HPDE6-E6E7 (cell line): ENCODE measurements around the gene LRRC10.

Source experiments
- DNase-seq: peaks from one replicate; pipeline ENCODE4 v3.0.0; 2011; ENCODE audit warnings: missing footprints; ENCODE audit errors: extremely low spot score

LRRC10 gene

DNA sequence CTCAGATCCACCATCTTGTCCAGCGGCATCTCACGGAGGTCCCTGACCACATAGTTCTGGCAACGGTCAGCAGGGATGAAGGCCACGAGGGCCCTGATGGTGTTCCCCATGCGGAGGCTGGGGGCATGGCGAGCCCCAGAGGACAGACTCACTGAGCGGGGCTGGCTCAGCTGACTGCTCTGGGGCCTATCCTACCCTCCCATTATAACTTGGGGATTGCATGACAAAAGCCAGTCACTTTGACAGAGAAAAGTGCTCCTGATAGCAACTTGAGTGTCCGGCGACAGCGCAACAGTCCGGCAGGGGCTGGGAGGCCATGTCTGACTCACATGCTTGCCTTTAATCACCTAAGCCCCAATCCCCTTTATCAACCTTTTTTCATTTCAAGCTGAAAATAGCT lies at the start of gene LRRC10:
TSS of gene LRRC10 (minus strand) at position 179 of the 400 bp plus-strand sequence. CDS start at position 110, 69 bp downstream.
- DNase-seq = no peak

GRCh38 chr12:69660164-69660863 lies 49.6 kb upstream of the LRRC10 start:
- DNase-seq = no peak

DNA sequence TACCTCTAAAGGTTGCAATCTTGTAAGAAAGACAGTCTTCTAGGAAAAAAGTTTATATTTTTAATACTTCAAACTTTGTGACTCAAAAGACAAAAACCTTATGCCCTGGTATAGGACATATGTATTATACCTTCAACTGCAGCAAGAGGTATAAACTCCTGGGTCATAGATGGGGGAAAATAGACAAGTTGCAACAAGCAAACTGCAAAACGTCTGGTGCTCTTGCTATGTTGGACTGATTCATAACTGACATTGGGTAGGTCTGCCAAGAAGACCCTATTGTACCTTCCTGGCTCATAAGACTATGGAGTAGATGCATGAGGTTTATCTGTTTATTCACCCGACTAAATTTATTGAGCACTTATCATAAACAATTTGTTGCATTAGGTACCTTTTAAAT lies 47.5 kb upstream of the LRRC10 start:
- peak; percentile 22 for DNase-seq

DNA sequence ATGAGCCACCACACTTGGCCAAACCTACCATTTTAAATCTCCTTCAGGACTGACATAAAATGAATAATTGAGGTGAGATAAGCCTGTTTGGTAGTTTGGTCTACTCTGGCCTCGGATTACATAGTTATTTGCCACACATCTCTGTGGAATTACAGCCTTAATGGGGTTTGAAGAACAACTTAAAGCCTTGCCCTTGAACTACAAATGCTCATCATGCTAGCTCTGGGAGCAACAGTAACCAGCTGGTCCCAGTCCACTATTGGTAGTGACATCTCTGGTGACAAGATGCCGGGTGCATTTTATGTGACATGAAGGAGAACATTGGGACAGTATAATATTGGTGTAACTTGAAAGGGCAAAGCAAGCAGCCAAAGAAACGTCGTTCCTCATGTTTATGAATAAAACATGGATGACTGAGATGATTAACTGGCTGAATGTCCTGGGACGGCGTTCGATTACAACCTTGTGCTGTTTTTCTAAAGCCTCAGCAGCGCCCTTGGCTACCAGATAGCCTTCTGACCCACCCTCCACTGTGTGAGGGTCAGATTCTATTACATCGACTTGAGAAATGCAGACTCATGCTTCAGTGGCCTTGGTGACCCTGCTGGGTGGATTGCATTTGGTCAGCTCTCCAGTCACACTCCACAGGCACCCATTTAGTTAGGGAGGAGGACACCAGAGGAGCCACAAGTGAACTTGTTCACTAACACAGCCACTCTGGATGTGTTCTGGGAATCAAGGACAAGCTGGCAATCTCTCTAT lies 46.9 kb upstream of the LRRC10 start:
- no peak for DNase-seq

- peak; percentile 48 for DNase-seq
Measured at GRCh38 chr12:69655616-69656340, 45.1 kb upstream of the LRRC10 start.

DNA sequence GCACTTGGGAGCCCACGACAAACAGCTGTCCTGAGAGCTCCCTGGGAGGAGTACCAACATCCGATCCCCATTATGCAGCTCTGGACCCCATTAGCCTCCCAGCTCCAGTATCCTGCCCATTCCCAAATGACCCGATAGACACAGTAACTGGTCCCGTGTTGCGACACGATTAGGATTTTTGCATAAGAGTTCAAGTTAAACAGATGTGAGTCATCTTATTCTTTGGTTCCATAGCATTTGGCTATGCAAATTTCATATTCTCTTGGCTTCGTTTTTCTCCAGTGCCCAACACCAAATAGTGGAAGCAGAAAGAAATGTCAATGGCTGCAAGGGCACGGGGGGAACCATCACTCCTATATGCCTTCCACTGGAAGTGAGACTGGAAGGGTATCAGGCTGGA lies 43.0 kb upstream of the LRRC10 start:
- DNase-seq = no peak

DNA sequence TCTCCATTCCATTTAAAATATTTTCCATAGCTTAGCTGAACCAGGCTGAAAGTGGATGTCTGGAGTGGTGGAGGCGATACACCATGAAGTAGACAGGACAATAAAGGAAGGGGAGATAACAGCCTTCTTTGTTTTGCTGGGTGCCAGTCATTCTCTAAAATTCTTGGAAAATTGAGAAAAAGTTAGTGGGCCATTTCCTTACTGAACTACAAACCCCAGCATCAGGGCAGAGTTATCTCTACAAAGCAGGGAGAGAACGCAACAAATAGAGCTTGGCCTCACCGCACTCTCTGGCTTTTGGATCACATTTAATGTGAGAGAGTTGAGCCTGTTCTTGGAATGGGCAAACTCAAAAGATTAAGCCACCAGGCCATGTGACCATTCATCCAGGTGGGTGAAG lies 41.2 kb upstream of the LRRC10 start:
- no peak for DNase-seq

DNA sequence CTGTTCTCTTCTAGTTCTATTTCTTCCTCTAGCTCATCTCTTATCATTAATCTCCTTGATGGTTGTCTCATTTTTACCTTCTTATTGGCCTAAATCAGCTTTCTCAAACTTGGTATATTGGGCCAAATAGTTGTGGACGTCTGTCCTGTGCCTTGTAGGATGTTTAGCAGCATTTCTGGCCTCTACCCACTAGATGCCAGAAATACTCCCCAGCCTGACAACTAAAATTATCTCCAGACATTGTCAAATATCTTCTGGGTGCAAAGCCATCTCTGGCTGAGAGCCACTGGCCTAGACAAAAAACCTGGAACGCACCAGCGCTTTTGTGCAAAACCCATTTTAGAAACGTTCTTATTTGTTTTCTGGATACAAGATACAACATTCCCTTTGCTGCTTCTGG lies 38.8 kb upstream of the LRRC10 start:
- no peak for DNase-seq

DNA sequence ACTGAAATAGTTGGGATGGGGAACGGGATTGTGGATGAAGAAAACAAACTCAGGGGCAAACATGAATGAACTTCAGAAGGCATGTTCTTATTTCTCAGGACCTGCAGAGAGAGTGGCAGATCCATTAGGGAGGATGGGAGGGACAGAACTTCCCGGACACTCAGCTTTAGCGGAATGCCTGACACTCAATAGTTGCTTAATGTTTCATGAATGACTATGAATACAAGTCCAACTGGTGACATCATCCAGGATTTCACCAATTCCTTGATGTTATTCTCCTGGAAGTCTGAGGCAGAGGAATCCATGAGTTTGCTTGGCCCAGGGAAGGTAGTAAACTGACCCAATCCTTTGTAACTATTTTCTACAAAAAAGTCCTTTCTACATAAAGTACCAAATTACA lies 37.8 kb upstream of the LRRC10 start:
- peak; percentile 23 for DNase-seq

DNA sequence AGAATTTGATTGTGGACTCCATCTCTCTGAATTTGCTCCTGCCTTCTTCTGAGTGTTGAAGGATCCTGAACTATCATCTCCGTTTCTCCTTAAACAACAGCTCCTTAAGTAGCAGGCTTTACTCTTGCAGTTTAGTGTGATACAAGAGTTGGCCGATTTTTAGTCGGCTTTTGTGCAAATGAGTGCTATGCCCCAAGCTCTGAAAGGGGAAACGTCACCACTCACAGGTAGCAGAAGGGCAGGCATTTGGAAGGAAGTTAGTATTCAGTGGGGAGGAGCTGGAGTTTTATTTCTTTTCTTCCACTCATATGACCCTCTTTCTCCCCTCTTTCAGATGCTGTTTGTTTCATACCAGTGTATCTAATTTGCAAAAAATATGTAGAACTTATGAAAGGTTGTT lies 36.5 kb upstream of the LRRC10 start:
- DNase-seq = no peak

- DNase-seq = no peak
Measured at GRCh38 chr12:69645031-69645430, 34.3 kb upstream of the LRRC10 start.

DNA sequence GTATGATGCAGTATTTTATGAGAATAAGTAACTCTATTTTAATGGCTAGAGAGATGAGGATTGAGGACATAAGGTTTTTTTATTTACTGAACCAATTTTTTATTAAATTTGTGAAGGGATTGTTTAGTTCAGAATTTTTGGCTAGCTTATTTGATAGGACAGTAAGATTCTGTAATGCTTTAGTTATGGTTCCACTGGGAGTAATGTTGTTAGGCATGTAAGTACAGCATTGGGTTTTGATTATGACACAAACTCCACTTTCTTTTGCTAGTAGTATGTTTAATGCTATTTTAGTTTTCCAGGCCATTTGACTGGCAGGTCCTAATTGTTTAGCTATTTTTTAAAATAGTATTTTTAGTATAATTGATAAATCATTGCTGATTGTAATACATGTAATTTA lies 33.8 kb upstream of the LRRC10 start:
- no peak for DNase-seq

- no peak for DNase-seq
Measured at GRCh38 chr12:69642531-69642930, 31.8 kb upstream of the LRRC10 start.

GRCh38 chr12:69641546-69641945 lies 30.8 kb upstream of the LRRC10 start:
- no peak for DNase-seq

GRCh38 chr12:69639400-69640016 lies 28.8 kb upstream of the LRRC10 start:
- DNase-seq = peak; percentile 68

DNA sequence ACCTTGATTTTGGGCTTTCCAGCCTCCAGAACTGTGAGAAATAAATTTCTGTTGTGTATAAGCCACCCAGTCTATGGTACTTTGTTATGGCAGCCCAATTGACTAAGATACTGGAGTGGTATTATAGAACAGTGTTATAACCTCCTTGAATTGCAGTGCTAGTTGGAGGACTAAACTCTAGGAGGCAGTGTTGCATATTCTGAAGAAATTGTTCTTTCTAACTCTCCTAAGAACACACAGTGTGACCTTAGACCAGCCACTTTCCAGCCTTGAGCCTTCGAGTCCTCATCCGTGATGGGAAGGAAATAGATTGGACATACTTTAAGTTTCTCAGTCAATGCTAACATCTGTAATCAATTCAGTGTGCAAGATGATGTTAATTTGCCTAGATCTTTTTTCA lies 22.4 kb upstream of the LRRC10 start:
- DNase-seq = no peak

GRCh38 chr12:69630191-69630590 lies 19.5 kb upstream of the LRRC10 start:
- DNase-seq = peak; percentile 28

- DNase-seq = no peak
Measured at GRCh38 chr12:69627501-69627900, 16.8 kb upstream of the LRRC10 start.

- no peak for DNase-seq
Measured at GRCh38 chr12:69623970-69624369, 13.3 kb upstream of the LRRC10 start.

DNA sequence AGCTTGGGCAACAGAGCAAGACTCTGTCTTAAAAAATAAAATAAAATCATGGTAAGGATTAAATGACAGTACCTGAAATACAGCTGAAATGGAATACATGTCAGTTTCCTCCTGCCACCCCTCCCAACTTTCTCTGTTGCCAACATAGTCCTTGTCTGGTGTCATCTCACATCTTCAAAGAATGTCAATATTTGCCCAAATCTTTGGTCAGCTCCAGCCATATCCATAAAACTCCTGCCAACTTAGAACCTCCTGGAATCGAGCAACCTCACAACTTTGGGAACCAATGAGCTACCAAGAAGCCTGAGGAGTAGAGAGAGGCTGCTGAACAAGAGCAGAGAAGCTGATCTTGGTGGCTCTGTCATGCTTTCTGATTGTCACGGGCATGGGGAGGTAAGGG lies 10.8 kb upstream of the LRRC10 start:
- no peak for DNase-seq

DNA sequence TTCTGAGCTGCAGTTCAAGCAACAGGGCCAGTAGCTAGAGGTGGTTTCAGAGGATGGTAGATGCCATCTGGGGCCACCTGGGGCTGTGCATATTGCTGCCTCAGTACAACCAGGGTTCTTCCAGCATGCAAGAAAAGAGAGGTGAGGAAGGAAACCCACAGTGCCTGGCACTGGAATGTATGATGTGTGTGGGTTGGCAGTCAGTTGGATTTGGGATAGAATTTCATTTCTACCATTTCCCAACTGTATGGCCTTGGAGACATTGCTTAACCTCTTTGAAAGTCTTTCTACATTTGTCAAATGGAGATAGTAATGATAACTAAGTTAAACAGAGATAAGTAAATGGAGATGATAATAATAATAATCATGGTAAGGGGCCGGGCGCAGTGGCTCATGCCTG lies 10.2 kb upstream of the LRRC10 start:
- no peak for DNase-seq

- no peak for DNase-seq
Measured at GRCh38 chr12:69620077-69620476, 9.4 kb upstream of the LRRC10 start.
